ENCODE measurements around the gene KCNJ10. TPM values are rescaled to one million over a fixed set of nuclear protein-coding genes. Genes with fewer than 3 reads are reported as not detected.
A peak's percentile ranks its signal among the peaks of the same experiment; 100 is the strongest.

The KCNJ10 gene
- total and polyA plus RNA-seq, 8 donors, result 0.27 to 0.72 (median 0.56) TPM; not detected in 1

DNA sequence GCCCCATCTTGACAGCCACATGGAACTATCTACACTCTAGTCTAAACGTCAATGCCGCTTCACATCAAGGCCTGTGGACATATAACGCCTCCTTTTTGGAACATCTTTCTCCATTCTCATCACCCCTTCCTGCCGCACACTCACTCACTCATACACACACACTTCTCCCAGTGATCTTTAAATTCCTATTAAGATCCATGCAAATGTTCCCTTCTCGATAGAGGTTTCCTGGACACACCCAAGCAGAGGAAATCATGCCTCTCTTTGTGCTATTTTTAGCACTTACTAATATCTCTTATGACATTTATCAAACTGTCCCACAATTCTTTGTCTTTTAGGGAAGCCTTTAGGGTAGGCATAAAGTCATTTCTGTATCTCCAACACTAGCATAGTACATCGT lies 87.7 kb downstream of the KCNJ10 start:
- DNase-seq (no peak), ATAC-seq (no peak)
- TF ChIP-seq, protein P1, sequence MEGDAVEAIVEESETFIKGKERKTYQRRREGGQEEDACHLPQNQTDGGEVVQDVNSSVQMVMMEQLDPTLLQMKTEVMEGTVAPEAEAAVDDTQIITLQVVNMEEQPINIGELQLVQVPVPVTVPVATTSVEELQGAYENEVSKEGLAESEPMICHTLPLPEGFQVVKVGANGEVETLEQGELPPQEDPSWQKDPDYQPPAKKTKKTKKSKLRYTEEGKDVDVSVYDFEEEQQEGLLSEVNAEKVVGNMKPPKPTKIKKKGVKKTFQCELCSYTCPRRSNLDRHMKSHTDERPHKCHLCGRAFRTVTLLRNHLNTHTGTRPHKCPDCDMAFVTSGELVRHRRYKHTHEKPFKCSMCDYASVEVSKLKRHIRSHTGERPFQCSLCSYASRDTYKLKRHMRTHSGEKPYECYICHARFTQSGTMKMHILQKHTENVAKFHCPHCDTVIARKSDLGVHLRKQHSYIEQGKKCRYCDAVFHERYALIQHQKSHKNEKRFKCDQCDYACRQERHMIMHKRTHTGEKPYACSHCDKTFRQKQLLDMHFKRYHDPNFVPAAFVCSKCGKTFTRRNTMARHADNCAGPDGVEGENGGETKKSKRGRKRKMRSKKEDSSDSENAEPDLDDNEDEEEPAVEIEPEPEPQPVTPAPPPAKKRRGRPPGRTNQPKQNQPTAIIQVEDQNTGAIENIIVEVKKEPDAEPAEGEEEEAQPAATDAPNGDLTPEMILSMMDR (IDR thresholded peaks at IDR 0.05), result no peak
- H3K4me3 ChIP-seq, result no peak overlapping the region
- no peaks in the 10 kb centered on the region for H3K4me1 ChIP-seq
- peaks cover 0 to 13% of the 10 kb centered on the region in 2 donors for H3K27me3 ChIP-seq
- H3K36me3 ChIP-seq, result no peaks in the 10 kb centered on the region
- H3K9me3 ChIP-seq, result no peaks in the 10 kb centered on the region
- intact Hi-C loops (cut with DNase I), result no loop called here
- H3K27ac ChIP-seq, result no peak overlapping the region

DNA sequence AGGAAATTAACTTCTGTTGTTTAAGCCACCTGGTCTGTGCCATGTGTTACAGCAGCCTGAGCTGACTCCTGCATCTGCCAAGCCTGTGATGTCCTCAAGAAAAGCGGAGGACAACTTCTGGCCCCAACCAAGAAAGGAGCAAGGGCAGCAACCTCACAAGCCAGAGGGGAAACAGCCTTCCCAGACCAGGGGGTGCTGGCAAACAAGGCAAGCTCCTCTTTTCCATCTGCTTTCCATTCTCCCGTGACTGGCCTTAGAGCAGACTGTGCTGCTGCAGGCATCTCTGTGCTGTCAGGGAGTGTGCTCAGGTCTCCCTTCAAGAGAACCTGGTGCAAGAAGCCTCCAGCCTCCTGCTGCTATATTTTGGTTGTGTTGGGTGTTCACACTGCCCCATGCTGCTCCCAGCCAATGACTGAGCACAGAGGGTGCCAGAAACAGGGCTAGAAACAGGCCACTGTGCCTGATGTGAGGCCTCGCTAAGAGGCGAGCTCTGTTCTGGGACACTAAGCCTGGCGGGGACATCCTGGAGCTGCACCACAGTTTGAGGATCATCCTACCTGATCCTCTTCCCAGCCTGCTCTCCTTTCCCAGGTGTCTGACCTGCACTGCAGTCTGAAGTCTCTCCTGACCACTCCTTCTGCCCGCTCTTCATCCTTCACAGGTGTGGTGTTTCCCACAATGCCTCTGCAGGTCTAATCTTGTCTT lies 88.5 kb downstream of the KCNJ10 start:
- no peaks in the 10 kb centered on the region for H3K4me1 ChIP-seq
- intact Hi-C loops (cut with DNase I), result no loop called here
- TF ChIP-seq, protein P1 (IDR thresholded peaks at IDR 0.05), result no peak
- no peak for DNase-seq
- no peak for ATAC-seq
- H3K27ac ChIP-seq, result no peak overlapping the region
- no peak overlapping the region for H3K4me3 ChIP-seq
- no peaks in the 10 kb centered on the region for H3K9me3 ChIP-seq
- H3K27me3 ChIP-seq, result peaks cover 0 to 16% of the 10 kb centered on the region in 2 donors
- H3K36me3 ChIP-seq, result no peaks in the 10 kb centered on the region

DNA sequence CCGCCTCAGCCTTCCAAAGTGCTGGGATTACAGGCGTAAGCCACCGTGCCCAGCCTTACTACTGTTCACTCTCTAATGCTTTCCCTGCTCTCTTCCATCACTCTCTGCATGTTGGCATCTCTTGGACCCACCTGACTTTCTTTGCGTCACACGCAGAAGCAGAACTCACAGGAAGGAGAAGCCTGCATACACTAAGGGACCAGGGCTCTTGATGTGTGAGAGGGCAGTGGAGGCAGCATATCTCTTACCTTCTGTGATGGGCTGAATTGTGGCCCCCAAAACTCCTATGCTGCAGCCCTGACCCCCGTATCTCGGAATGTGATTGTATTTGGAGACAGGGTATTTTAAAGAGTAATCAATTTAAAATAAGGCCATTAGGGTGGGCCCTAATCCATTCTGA lies 89.2 kb downstream of the KCNJ10 start:
- no peak for DNase-seq
- TF ChIP-seq, protein P1 (IDR thresholded peaks at IDR 0.05), result no peak
- Histone ChIP-seq H3K27ac (no peak overlapping the region), H3K4me1 (no peaks in the 10 kb centered on the region), H3K9me3 (no peaks in the 10 kb centered on the region), H3K27me3 (peaks cover 0 to 16% of the 10 kb centered on the region in 2 donors), H3K4me3 (no peak overlapping the region), H3K36me3 (no peaks in the 10 kb centered on the region)
- intact Hi-C loops (cut with DNase I), result no loop called here
- ATAC-seq, result no peak

DNA sequence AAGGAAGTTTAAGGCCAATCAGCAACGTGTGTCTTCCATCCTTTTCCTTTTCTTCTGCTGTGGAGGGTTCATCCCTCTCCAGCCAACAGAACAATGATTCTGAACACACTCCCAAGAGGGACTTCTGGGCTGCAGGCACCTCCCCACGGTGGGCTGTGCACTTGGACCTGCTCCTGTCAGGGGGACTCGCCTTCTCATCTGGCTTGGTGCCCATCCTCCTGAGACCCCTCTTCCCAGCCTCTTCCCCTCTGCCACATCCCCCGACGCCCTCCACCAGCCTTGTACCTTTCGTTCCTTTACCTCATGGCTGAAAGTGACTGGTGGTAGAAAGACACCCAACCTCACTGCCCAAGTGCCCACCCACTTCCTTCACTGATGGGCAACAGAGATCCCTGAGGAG lies 89.9 kb downstream of the KCNJ10 start:
- TF ChIP-seq, protein P1 (IDR thresholded peaks at IDR 0.05), result no peak
- DNase-seq (no peak), ATAC-seq (no peak)
- H3K4me3 ChIP-seq, result no peak overlapping the region
- peaks cover 0 to 23% of the 10 kb centered on the region in 2 donors for H3K27me3 ChIP-seq
- intact Hi-C loops (cut with DNase I), result no loop called here
- no peaks in the 10 kb centered on the region for H3K4me1 ChIP-seq
- no peak overlapping the region for H3K27ac ChIP-seq
- H3K9me3 ChIP-seq, result no peaks in the 10 kb centered on the region
- no peaks in the 10 kb centered on the region for H3K36me3 ChIP-seq

DNA sequence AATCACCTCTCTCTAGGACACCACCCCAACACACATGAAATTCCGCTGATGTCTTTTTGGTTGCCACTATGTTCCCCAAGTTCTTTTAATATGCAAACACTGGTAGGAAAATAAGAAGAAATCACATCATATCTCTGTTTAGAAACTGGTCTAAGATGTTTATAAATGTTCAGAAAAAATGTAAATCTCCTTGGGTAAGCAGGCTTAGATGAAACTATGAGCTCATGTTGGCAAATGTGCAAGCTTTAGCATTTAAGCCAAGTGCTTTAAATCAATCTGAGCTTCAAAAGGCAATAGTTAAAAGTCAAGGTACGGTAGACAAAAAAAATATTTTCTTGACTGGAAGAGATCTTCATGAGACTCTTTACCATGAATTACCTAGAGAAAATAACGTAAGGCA lies 90.7 kb downstream of the KCNJ10 start:
- H3K4me1 ChIP-seq, result no peaks in the 10 kb centered on the region
- no peaks in the 10 kb centered on the region for H3K36me3 ChIP-seq
- no peak overlapping the region for H3K27ac ChIP-seq
- no peaks in the 10 kb centered on the region for H3K9me3 ChIP-seq
- no peak overlapping the region for H3K4me3 ChIP-seq
- no peak for ATAC-seq
- TF ChIP-seq, protein P1 (IDR thresholded peaks at IDR 0.05), result no peak
- peak in 2 of 4 donors; percentile 24 to 49 for DNase-seq
- peaks cover 0 to 30% of the 10 kb centered on the region in 2 donors for H3K27me3 ChIP-seq
- intact Hi-C loops (cut with DNase I), result no loop called here
